Measurements from ENCODE around the gene HNRNPU.

HNRNPU gene

DNA sequence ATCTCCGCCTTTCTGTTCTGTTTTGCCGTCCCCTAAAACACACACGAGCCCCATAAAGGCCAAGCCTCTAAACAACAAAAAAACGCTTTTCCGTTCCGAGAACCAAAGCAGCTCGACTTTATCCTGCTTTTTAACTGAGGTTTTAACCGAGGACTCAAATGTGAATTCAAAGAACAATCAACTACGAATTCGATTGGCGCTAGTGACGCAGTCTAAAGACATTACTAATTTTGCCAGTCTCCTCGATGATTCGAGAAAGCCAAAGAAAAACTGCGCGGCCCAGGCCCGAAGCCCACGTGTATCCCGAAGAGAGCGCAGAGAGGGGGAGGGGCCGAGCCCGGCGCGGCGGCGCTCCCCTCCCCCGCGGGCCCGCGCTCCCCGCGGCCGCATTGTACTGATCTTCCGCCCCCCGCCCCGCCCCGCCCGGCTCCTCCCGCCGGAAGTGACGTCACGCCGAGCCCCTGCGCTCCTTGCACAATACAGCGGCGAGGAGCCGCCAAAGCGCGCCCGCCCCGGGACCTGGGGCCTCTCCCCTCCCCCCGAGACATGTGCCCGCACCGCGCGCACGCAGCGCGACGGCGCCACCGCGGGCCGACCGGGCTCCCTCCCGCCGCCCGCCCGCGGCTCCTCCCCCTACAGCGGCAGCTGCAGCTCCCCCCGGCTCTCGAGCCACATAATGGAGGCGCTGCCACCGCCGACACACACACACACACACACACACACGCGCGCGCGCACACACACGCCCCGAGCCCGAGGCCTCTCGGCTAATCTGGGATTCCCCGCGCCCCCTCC, 1.4 kb downstream of the HNRNPU start:
- DNase-seq (ENCODE audit: low spot score) = peak; percentile 97

DNA sequence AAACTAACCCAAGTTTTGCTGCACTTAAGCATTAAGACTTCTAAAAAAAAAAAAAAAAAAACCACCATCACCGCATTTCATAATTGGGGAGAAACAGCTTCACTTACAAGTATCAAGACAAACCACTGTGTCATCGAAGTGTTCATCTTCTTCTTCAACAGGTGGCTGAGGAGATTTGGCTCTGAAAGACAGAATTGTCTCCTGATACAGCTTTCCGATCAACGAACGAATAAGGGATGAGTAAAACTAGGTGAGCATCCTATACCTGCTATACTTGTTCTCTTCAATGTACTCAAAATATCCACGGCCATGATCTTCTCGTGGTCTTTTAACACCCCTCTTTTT, 2.0 kb downstream of the HNRNPU start:
- DNase-seq (ENCODE audit: low spot score) = peak; percentile 41

DNA sequence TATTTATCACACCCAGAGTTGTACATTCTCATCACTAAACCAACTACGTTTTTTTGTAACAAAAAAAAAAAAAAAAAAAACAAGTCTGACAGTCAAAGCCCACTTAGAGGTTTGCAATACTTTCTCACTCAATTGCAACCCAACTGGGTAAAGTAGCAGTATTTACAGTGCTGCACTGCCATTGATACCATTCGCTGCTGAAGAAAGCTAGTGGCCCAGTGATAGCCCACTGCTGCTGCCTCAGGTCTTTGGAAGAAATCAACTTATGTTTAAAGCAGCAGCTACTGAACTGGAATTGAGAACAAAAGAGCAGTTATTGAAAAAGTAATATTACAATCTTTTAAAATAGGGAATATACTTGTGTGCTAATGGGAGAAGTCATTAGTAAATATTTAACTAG, 2.7 kb downstream of the HNRNPU start:
- no peak for DNase-seq (ENCODE audit: low spot score)

DNA sequence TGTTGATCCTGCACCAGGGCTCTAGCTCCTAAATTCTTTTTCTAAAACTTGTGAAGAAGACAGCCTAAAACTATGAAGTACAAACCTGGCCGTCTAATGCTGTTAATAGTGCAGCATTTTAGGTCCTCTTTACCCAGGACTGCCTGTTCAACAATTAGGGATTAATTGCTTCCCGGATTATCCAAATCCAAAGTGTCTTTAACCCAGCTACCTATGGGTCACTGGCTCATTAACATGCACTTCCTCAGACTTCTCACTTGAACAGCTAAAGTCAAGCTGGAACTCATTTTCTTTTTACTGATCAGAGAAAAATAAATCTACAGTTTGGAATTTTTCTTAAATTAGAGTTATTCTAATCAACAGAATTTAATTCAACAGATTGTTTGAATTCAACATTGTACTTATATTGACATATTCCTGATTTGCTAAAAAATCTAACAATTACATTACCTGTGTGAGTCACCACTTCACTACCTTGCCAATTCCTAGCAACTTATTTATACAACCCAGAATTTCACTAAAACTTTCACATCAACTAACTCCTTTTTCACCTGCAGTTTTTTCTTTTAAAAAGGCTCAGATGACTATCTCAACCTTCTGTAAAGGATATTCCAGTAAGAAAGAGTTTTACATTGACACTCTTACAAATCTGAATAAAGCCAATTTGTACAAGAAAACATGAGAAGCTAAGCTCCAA, 3.3 kb downstream of the HNRNPU start:
- peak; percentile 32 for DNase-seq (ENCODE audit: low spot score)

DNA sequence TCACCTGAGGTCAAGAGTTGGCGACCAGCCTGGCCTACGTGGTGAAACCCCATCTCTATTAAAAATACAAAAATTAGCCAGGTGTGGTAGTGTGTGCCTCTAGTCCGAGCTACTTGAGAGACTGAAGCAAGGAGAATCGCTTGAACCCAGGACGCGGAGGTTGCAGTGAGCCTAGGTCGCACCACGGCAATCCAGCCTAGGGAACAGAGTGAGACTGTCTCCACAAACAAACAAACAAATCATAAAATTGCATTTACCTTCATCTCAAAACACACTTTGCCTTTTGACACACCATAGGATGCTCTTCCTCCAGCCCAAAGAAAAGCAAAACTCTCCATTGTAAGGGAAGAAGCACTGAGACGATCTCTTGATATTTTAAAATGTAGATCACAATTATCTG, 4.3 kb downstream of the HNRNPU start:
- DNase-seq (ENCODE audit: low spot score) = no peak

DNA sequence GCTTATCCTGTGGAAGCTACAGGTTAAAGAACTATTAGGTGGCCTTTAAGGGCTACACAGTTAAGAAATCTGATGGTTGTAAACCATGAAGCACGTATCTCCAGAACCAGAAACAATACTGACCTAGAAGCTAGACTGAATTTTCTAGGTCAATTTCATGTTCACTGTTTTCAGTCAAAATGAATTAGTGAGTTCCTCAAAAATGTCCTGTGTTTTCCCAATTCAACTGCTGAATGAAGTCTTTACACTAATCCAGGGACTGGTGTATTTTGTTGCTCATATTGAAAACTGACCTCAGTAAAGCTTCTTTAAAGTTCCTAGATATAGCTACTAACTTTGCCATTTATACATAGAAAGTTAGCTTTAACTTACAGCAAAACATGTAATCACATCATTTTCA, 6.0 kb downstream of the HNRNPU start:
- DNase-seq (ENCODE audit: low spot score) = no peak

DNA sequence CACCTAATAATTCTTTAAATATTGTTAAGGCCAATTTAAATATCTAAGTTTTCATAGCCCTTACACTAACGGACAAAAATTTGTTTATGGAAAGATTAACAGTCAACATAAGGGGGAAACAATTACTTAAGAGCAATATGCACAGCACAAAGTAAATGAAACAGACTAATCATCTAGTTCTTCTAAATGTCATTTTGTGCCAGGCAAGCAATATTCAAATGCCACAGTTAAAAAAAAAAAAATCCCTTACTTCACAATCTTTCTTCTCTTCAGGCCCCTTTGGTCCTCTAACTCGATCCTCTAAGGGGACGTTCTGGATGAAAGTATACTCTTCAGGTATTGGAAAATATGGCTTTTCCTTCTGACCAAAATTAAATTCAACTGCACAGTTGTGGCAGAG, 6.6 kb downstream of the HNRNPU start:
- no peak for DNase-seq (ENCODE audit: low spot score)

DNA sequence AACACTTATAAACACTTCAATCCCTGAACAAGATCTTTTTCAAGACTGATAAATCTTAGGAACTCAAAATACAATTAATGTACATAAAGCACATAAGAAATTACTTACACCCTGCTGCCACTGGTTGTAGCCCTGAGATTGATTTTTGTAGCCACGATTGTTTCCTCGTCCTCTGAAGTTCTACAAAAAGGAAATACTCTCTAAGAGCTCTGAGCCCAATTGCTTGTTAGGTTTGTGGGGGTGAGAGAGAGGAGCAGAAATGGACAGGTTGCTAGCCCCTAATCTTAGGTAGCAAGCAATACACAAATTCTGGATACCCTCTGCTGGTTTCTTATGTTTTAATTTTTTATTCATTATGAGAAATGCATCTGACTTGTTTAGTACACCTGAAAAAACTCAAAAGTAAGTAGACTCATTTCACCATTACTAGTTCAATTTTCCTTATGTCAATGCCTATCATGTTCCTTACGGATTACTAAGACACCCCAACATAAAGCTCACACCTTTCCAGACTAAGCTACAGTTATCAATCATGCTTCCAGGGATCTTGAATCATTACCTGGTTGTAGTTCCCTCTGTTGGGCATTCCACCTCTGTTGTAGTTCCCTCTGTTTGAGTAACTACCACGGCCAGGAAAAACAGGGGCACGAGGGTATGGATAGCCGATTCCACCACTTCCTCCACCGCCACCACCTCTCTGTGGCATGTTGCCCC, 9.3 kb downstream of the HNRNPU start:
- no peak for DNase-seq (ENCODE audit: low spot score)

DNA sequence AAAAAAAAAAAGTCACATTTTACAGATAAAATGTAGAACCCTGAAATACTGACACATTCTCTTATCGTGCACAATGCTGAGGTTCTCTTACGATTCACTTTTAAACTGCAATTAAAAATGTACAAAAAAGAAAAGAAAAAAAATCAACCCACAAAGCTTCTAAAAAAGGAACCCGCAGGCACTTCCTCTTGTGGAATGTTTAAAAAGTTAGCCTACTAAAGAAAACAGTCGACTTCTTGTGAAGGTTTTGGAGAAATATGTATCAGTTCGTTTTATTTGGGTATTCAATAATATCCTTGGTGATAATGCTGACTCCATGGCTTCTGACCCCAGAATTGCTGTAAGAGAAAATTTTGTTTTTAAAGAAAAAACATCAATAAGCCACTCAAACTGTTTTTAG, 10.2 kb downstream of the HNRNPU start:
- peak; percentile 25 for DNase-seq (ENCODE audit: low spot score)

DNA sequence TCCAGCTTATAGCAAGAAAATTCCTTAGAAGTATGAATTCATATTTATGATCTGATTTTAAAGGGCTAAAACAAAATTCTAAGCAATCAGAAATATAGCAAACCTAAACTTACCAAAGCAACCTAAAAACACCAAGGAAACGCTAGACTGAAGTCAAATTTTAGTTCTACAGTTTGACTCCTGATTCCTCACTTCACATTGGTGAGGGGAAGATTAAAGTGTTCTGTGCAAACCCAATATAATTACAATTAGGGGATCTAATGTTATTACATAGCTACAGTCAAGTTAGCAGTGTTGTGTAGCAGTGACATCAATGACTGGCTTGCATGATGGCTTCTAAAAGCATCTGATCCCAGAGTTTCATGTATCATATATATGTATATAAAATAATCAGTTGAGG, 11.6 kb downstream of the HNRNPU start:
- no peak for DNase-seq (ENCODE audit: low spot score)

DNA sequence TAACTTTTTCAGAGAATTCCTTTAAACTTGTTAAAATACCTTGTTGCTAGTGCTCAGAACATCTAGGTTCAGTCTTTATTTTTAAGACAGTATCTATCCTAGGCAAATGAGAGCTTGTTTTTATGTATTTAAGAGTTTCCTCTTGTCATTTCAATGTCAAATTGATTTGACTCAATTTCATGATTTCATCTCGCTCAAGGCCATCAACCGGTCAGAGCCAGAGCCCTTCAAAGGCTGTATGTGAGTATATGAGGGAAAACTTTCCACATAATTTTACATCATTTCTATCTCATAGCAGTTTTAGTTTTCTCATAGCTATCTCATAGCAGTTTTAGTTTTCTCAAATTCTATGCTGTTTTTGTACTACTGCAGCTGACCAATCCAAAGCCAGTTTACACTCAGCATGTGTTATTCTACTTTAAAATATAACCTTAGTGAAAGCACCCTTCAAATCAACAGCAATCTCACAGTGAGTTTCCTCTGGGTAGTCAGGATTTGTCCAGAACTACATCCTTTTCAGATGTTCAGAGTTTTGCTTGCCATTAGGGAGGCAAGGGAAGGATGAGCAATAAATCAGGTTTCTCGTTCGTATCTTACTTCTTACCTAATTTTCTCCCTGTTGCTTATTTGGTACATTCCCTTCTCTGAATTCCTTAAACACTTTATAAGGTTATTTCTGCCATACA, 12.7 kb downstream of the HNRNPU start:
- DNase-seq (ENCODE audit: low spot score) = no peak

DNA sequence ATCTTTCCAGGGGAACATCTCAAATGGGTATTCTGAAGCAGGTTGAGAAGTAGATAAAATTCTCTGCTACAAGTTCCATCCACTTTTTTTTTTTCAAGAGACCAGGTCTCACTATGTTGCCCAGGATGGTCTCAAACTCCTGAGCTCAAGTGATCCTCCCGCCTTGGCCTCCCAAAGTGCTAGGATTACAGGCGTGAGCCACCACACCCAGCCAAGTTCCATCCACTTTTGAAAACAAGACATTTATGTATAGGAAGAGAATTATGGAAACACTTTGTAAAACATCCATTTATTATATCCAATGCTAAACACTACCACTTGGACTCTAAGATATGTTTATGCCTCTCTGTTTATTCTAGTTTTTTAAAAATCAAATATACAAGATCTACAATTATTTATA, 13.4 kb downstream of the HNRNPU start:
- no peak for DNase-seq (ENCODE audit: low spot score)

DNA sequence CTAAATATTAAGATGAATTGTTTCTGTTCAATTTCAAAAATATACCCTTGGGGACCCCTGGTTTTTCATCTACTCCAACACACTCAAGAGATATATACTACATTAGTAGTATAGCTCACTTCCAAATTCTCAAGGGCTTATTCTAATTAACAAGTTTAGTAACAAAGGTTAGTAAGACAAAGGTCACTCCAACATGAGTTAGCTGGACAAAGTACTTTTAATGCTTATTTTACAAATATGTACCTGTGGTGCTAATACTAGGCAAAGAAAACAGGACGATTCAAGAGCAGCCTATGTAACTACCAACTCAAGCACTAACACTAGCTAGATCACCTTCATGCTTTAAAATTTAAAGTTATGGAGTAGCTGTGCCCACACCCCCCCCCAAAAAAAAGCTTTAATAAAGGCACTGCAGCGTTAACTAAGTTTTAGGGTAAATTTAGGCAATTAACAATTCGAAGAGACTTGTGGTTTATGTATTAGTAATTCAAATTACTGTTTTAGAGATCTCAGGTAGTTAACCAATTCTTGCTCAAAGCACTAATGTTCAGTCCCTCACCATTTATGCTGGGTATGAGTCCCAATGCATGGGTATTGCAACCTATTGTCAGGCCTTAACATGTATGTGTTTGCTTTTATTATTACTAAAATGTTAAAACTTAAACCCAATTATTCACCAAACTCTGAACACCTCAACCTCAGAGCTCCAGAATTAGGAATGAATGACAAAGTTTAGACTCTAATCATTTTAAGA, 14.1 kb downstream of the HNRNPU start:
- no peak for DNase-seq (ENCODE audit: low spot score)

DNA sequence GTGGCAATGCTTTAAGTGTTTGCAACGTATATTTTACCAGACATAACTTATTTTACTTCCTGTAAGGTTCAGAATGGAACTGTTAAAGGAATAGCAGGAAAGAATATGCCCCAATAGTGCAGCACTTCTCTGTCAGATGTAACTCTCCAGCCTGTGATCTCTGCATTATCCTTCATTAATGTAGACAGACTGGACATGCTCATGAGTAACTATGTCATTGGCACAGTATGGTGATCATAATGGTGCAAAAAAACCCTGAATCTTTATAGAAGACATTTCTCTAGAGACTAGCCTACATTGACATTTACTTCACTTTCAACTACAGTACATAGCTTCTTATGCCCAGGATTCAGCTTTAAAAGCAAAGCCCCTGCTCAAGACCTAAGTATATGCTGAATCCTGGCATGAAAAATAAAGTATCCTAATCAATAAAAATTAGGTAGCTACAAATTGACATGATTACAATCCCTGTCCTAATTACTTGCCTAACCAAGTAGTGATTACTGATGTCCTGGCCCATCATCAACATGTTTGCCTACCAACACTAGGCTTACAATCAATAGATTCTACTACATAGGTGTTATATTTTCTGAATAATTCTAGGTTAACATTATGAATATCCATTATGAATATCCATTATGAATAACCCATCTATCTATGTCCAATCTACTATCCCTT, 15.0 kb downstream of the HNRNPU start:
- DNase-seq (ENCODE audit: low spot score) = no peak

DNA sequence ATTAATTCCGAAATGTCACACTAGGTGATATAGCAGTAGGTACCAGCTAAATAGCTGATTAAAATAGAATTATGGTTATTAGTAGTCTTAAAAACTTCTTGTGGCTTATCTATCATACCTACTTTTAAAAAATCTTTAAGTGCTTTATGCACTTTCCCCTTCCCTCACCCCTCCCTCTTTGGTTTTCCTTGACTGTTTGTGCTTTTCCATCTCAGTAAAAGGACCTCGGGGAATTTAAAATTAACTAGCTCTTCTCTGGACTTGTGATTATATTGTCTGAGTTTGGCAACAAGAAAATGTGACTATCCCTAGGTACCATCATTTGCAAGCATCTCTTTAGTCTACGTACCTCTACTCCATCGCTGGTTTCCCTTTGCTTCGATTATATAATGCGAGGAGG, 17.7 kb downstream of the HNRNPU start:
- DNase-seq (ENCODE audit: low spot score) = no peak

DNA sequence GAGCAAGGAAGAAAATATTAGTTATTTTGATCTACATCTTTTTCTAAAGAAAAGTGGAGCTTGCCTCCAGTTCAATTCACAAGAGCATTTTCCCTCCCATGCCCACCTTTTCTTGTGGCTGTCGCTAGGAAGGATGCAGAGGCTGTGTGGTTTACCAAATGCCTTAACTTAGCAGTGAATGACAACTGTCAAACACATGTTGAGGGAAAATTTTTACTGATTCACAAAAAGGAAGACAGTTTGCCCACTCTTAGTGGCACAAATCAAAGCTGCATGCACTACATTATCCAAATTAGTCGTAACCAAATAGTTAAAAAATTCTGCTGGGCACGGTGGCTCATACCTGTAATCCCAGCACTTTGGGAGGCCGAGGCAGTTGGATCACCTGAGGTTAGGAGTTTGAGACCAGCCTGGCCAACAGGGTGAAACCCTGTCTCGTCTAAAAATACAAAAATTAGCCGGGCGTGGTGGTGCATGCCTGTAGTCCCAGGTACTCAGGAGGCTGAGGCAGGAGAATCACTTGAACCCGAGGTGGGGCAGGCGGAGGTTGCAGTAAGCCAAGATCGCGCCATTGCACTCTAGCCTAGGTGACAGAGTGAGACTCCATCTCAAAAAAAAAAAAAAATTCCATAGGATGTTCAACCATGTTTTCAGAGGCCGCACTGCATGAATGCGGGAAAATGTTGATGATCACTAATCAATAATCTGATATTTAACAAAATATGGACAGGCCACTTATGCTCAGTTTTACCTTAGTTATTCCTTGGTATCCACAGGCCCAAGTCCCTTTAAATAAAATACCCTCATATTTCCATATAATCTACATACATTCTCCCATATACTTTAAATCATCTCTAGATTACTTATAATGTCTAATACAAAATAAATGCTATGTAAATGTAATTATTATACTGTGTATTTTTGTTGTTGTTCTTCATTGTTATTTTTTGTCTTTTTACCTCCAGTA, 19.9 kb downstream of the HNRNPU start:
- DNase-seq (ENCODE audit: low spot score) = no peak

DNA sequence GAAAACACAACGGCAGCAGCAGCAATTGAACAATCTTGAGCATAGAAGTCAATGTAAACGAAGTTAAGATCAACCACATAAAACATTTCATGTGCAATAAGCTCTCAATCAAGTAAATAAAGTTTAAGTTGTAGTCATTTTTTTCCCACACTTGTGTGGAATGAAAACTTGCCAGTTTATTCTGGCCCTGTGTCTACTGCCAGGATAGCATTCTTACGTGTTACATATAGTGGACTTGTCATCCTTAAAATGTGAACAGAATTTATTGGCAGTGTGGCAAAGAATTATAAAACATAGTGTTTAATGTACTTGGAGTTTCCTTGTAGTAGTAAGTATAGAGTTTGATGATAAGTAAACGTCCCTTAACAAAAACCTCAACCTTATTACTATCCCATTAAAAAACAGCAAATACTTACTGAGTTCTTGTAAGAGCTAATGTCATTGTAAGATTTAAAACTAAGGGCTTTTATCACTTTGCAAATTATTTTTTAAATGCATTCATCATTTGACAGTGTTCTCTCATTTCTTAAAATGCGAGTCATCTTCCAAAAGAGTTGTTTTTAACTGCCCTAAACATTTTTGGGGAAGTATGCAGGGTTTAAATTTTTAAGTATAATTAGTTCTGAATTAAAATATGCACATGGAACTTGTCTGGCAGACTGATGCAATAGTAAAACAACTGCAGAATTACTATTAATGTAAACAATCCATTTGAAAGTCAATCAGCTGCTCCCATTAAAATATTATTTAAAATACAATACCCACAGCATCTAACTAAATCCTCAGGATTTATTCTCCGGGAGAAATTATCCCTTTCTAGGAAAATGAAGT, 21.0 kb downstream of the HNRNPU start:
- DNase-seq (ENCODE audit: low spot score) = no peak

DNA sequence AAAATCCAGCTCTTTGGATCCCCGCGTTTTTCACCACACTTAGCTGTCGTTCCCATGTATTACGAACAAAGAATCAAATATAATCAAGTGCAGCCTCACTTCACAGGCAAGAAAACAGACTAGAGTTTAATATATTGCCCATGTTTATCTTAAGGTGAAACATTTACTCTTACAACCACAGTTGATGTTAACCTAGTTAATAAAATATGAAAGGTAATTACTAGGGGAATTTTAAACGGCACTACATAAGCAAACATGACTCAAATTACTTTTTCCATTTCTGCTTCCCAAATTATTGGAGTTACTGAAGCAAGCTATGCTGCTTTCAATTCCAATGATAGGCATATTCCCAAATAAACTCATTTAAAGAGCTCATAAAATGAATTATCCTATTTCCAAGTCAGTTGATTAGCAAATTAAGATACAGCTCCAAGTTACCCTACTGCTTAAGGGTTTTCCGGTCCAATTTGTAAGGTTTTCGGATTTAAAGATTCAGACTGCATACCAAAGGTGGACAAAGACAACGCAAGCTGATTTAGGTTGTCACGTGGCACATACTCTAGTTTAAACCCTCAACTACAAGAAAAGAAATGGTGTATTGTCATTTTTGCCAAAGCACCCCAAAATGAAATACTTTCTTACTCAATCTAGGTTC, 22.9 kb downstream of the HNRNPU start:
- DNase-seq (ENCODE audit: low spot score) = no peak
